Right lobe of liver (tissue), 6 donors: ENCODE measurements around the gene MB21D2. TPM values are rescaled to one million over a fixed set of nuclear protein-coding genes. Genes with fewer than 3 reads are reported as not detected.

ENCODE experiments used
- ATAC-seq, 4 donors: fragments of 200-7000 bp; cut with Tn5 transposase; one replicate each; pipeline ENCODE4 v1.9.1; 2020; ENCODE audit warnings: mild to moderate bottlenecking in 4 of 4, moderate library complexity in 4 of 4
- DNase-seq, 3 donors: peaks; one replicate each; pipeline ENCODE4 v3.0.0-alpha.2; 2020
- H3K27ac ChIP-seq, 3 donors: fragments of 200-600 bp; one replicate each; pipeline ENCODE4 v1.8.0; 2022
- H3K27me3 ChIP-seq, 2 donors: fragments of 200-600 bp; one replicate each; pipeline ENCODE4 v1.8.0; 2022
- H3K36me3 ChIP-seq, 4 donors: fragments of 200-600 bp; sonication (generic) in 1 of 4; one replicate each; pipeline versions ENCODE4 v1.5.1 to v1.8.0; 2017 to 2022; ENCODE audit warnings: control low read depth in 1 of 4
- H3K4me1 ChIP-seq, 4 donors: fragments of 200-600 bp; sonication (generic) in 1 of 4; one replicate each; pipeline versions ENCODE4 v1.5.1 to v1.8.0; 2017 to 2022; ENCODE audit warnings: control low read depth in 1 of 4
- H3K4me3 ChIP-seq, 3 donors: fragments of 200-600 bp; one replicate each; pipeline ENCODE4 v1.8.0; 2022
- H3K9me3 ChIP-seq, 4 donors: fragments of 200-600 bp; sonication (generic) in 1 of 4; one replicate each; pipeline versions ENCODE4 v1.5.1 to v1.8.0; 2017 to 2022; ENCODE audit warnings: control low read depth in 1 of 4
- CTCF ChIP-seq, 4 donors: fragments of 200-600 bp in 3 of 4; fragments of 450-650 bp in 1 of 4; IDR thresholded peaks; one replicate each; pipeline versions ENCODE4 v1.5.1 to v1.8.0; 2016 to 2022; ENCODE audit warnings: antibody characterized with exemption in 4 of 4, mild to moderate bottlenecking in 2 of 4
- POLR2A ChIP-seq: fragments of 450-650 bp; IDR thresholded peaks from one replicate; pipeline ENCODE4 v1.6.1; 2017; ENCODE audit warnings: antibody characterized with exemption, mild to moderate bottlenecking
- WGBS: methylation state at CpG from one replicate; pipeline ENCODE4 v1.1.6; 2018; ENCODE audit warnings: low coverage, low lambda C conversion rate; ENCODE audit not compliant: insufficient coverage; ENCODE audit errors: missing lambda C conversion rate; 5-methylcytosine and 5-hydroxymethylcytosine counted together
- intact Hi-C, 2 donors: fragments of 100-400 bp; cut with DNase I; formaldehyde crosslinking; loops; one replicate each; pipeline versions ENCODE4 v1.11.2 to v1.14.1; 2022
- total RNA-seq, 6 experiments: library from RNA; depleted of rRNA in 2 of 6; stranded (reverse); fragments of >200 nt in 2 of 6; fragmentation: NEBNext Ultra II Directional in 3 of 6; extraction: Animal tissue kit (Norgen Biotek cat#: 25700) in 3 of 6; gene quantifications; one replicate each; pipeline versions ENCODE4 v1.1.0 to v1.2.4, GENCODE V29; 2016 to 2023
- donor health status: DM: no; HTN: yes; CAD: no.
- donor health status: DM: no; HTN: no; CAD: no.
- donor health status: DM: no; HTN: no; CAD: no.
- donor health status: DM: no; HTN: yes; CAD: no.
- donor health status: DM: no; HTN: yes; CAD: no.

Gene MB21D2
- total RNA-seq, 6 experiments from 2014 or later: 0.15 to 0.86 (median 0.31) TPM; not detected in 1

GRCh38 chr3:192831111-192831644, 86.5 kb downstream of the MB21D2 start:
- intact Hi-C loops: no loop called here
- Histone ChIP-seq H3K36me3 (no peaks in the 10 kb centered on the region), H3K9me3 (no peaks in the 10 kb centered on the region), H3K4me1 (no peaks in the 10 kb centered on the region), H3K27ac (no peak overlapping the region), H3K4me3 (no peak overlapping the region), H3K27me3 (no peaks in the 10 kb centered on the region)
- no peak for TF ChIP-seq POLR2A
- TF ChIP-seq CTCF (IDR thresholded peaks at IDR 0.05): no peak
- ATAC-seq (no peak), DNase-seq (no peak)
- 50% methylated on average over 2 of the region's 6 CpGs for WGBS

GRCh38 chr3:192830291-192831110, 87.2 kb downstream of the MB21D2 start:
- TF ChIP-seq POLR2A (no peak), CTCF (IDR thresholded peaks at IDR 0.05) (no peak)
- H3K9me3 ChIP-seq: no peaks in the 10 kb centered on the region
- WGBS: 60% methylated on average over 5 of the region's 7 CpGs
- no peak for ATAC-seq
- intact Hi-C loops: no loop called here
- no peak for DNase-seq
- no peak overlapping the region for H3K4me3 ChIP-seq
- no peak overlapping the region for H3K27ac ChIP-seq
- H3K36me3 ChIP-seq: no peaks in the 10 kb centered on the region
- no peaks in the 10 kb centered on the region for H3K27me3 ChIP-seq
- H3K4me1 ChIP-seq: peaks cover 0 to 6% (median 2%) of the 10 kb centered on the region in 4 donors

GRCh38 chr3:192827863-192828594, 89.6 kb downstream of the MB21D2 start:
- TF ChIP-seq CTCF (IDR thresholded peaks at IDR 0.05): no peak
- no peak for TF ChIP-seq POLR2A
- ATAC-seq: no peak
- H3K4me1 ChIP-seq: peaks cover 0 to 12% (median 3%) of the 10 kb centered on the region in 4 donors
- H3K36me3 ChIP-seq: no peaks in the 10 kb centered on the region
- no peaks in the 10 kb centered on the region for H3K27me3 ChIP-seq
- H3K27ac ChIP-seq: no peak overlapping the region
- no peak for DNase-seq
- no peaks in the 10 kb centered on the region for H3K9me3 ChIP-seq
- intact Hi-C loops: no loop called here
- no peak overlapping the region for H3K4me3 ChIP-seq
- WGBS: 88% methylated on average over 7 of the region's 7 CpGs

- Histone ChIP-seq H3K4me1 (peaks cover 0 to 12% (median 3%) of the 10 kb centered on the region in 4 donors), H3K27ac (no peak overlapping the region), H3K4me3 (no peak overlapping the region), H3K27me3 (no peaks in the 10 kb centered on the region), H3K36me3 (no peaks in the 10 kb centered on the region), H3K9me3 (no peaks in the 10 kb centered on the region)
- WGBS: 67% methylated on average over 4 of the region's 4 CpGs
- ATAC-seq (no peak), DNase-seq (no peak)
- intact Hi-C loops: no loop called here
- TF ChIP-seq POLR2A (no peak), CTCF (IDR thresholded peaks at IDR 0.05) (no peak)
These were observed 90.4 kb downstream of the MB21D2 start for GRCh38 chr3:192827208-192827607.
